ENCODE results near the gene NAPEPLD. TPM values are rescaled to one million over a fixed set of nuclear protein-coding genes. Genes with fewer than 3 reads are reported as not detected.

The NAPEPLD gene
- total RNA-seq, 1 experiment from 2014 or later: 7.5 TPM

DNA sequence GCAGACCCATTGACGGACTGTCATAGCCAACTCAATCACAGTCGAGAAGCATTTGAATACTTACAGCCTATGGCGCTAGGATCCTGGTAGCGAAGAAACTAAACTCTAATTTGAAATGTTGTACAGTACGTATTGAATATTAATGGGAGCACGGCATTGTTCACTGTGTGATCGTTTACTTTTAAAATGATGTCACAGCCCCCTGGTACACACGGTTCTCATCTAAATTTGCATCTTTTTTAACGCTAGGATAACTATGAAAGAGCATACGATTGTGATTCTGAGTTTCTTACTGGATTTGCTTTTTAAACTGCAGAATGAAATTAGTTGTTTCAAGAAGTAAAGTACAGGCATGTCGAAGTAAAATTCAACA lies 895 bp upstream of the NAPEPLD start:
- peak overlapping the region; percentile 61 for H3K27ac Mint-ChIP-seq
- peak overlapping the region; percentile 62 for H3K4me3 Mint-ChIP-seq
- CTCF ChIA-PET: no interaction called here
- H3K27me3 Mint-ChIP-seq (ENCODE audit: low read depth): peaks cover 22% of the 10 kb centered on the region
- peaks cover 5% of the 10 kb centered on the region; the same call in 1 of the 2 replicates for H3K9me3 Mint-ChIP-seq
- POLR2A ChIA-PET: no interaction called here
- peaks cover 39% of the 10 kb centered on the region for H3K4me1 Mint-ChIP-seq
- peaks cover 2% of the 10 kb centered on the region for H3K36me3 Mint-ChIP-seq
- TF ChIP-seq RORB (CRISPR knock-in tag; IDR thresholded peaks at IDR 0.05) (no peak), MAX (CRISPR knock-in tag; IDR thresholded peaks at IDR 0.05) (peak; percentile 56; the same call in 1 of the 2 replicates), ZNF671 (CRISPR knock-in tag; IDR thresholded peaks at IDR 0.05) (no peak), ZBTB43 (CRISPR knock-in tag; IDR thresholded peaks at IDR 0.05) (0 out of 2 replicates have a peak, but pooled peaks have one; percentile 1), NFE2L1 (CRISPR knock-in tag; IDR thresholded peaks at IDR 0.05) (no peak), TP53 (CRISPR knock-in tag; IDR thresholded peaks at IDR 0.05) (no peak), MYBL2 (CRISPR knock-in tag; IDR thresholded peaks at IDR 0.05) (no peak)
- TF ChIP-seq, protein P1, sequence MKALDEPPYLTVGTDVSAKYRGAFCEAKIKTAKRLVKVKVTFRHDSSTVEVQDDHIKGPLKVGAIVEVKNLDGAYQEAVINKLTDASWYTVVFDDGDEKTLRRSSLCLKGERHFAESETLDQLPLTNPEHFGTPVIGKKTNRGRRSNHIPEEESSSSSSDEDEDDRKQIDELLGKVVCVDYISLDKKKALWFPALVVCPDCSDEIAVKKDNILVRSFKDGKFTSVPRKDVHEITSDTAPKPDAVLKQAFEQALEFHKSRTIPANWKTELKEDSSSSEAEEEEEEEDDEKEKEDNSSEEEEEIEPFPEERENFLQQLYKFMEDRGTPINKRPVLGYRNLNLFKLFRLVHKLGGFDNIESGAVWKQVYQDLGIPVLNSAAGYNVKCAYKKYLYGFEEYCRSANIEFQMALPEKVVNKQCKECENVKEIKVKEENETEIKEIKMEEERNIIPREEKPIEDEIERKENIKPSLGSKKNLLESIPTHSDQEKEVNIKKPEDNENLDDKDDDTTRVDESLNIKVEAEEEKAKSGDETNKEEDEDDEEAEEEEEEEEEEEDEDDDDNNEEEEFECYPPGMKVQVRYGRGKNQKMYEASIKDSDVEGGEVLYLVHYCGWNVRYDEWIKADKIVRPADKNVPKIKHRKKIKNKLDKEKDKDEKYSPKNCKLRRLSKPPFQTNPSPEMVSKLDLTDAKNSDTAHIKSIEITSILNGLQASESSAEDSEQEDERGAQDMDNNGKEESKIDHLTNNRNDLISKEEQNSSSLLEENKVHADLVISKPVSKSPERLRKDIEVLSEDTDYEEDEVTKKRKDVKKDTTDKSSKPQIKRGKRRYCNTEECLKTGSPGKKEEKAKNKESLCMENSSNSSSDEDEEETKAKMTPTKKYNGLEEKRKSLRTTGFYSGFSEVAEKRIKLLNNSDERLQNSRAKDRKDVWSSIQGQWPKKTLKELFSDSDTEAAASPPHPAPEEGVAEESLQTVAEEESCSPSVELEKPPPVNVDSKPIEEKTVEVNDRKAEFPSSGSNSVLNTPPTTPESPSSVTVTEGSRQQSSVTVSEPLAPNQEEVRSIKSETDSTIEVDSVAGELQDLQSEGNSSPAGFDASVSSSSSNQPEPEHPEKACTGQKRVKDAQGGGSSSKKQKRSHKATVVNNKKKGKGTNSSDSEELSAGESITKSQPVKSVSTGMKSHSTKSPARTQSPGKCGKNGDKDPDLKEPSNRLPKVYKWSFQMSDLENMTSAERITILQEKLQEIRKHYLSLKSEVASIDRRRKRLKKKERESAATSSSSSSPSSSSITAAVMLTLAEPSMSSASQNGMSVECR (CRISPR knock-in tag; IDR thresholded peaks at IDR 0.05; ENCODE audit: borderline replicate concordance): no peak
- TF ChIP-seq, protein P2, sequence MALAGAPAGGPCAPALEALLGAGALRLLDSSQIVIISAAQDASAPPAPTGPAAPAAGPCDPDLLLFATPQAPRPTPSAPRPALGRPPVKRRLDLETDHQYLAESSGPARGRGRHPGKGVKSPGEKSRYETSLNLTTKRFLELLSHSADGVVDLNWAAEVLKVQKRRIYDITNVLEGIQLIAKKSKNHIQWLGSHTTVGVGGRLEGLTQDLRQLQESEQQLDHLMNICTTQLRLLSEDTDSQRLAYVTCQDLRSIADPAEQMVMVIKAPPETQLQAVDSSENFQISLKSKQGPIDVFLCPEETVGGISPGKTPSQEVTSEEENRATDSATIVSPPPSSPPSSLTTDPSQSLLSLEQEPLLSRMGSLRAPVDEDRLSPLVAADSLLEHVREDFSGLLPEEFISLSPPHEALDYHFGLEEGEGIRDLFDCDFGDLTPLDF (CRISPR knock-in tag; IDR thresholded peaks at IDR 0.05): no peak
- no peak for DNase-seq (ENCODE audit: low spot score)
- ATAC-seq: no peak; the same call in 1 of the 2 replicates

GRCh38 chr7:103148131-103148993 lies 537 bp downstream of the NAPEPLD start:
- H3K27ac Mint-ChIP-seq: peak overlapping the region; percentile 94
- ATAC-seq (no peak), DNase-seq (ENCODE audit: low spot score) (no peak)
- H3K4me3 Mint-ChIP-seq: peak overlapping the region; percentile 93
- H3K27me3 Mint-ChIP-seq (ENCODE audit: low read depth): peaks cover 22% of the 10 kb centered on the region
- H3K9me3 Mint-ChIP-seq: peaks cover 5% of the 10 kb centered on the region; the same call in 1 of the 2 replicates
- peaks cover 2% of the 10 kb centered on the region for H3K36me3 Mint-ChIP-seq
- CTCF ChIA-PET: interaction anchor here (1.0 kb wide), 1 partner anchor 390 kb away, joined by 5 read pairs; no protein-coding TSS in a partner anchor
- POLR2A ChIA-PET: interaction anchor here (0.6 to 1.1 kb wide), 2 partner anchors 8 to 400 kb away, joined by 3 to 5 read pairs; partner anchors contain the start of gene FAM185A
- peaks cover 33% of the 10 kb centered on the region for H3K4me1 Mint-ChIP-seq
- no peak for TF ChIP-seq FOXP4 (CRISPR knock-in tag; IDR thresholded peaks at IDR 0.05)
- TF ChIP-seq ZNF396 (CRISPR knock-in tag; IDR thresholded peaks at IDR 0.05; ENCODE audit: borderline replicate concordance): no peak
- no peak for TF ChIP-seq TEAD1 (CRISPR knock-in tag; IDR thresholded peaks at IDR 0.05)
- no peak for TF ChIP-seq JAZF1 (CRISPR knock-in tag; IDR thresholded peaks at IDR 0.05)
- TF ChIP-seq, protein P3, sequence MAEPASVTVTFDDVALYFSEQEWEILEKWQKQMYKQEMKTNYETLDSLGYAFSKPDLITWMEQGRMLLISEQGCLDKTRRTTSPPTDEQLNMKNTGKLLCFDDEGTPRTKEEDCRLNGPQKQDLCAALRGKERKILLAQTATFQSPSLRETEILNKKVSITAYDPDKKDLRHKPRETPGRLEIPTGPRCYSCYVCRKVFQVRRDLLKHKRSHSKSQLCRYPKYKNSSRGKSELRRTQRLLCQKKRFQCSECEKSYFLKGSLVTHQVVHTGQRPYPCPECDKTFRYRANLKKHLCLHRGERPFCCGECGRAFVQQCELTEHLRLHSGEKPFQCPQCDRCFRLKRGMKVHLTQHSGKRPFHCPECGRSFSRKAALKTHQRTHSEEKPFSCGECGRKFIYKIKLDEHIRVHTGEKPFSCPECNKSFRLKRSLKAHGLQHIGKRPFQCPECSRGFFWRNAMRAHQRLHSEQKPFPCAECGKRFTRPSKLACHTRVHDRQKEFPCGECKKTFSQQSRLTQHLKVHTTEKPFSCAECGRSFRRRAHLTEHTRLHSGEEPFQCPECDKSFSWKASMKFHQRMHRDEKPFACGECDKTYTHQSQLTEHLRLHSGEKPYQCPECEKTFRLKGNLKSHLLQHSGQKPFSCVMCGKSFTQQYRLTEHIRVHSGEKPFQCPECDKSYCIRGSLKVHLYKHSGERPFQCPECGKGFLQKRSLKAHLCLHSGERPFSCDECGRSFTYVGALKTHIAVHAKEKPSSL (CRISPR knock-in tag; conservative IDR thresholded peaks at IDR 0.05): no peak
- TF ChIP-seq PRRX2 (CRISPR knock-in tag; IDR thresholded peaks at IDR 0.05): no peak
- no peak for TF ChIP-seq FOXP1 (CRISPR knock-in tag; IDR thresholded peaks at IDR 0.05; ENCODE audit: borderline replicate concordance)
- no peak for TF ChIP-seq ATF6 (CRISPR knock-in tag; IDR thresholded peaks at IDR 0.05)
- TF ChIP-seq FOXJ3 (CRISPR knock-in tag; IDR thresholded peaks at IDR 0.05; ENCODE audit: borderline replicate concordance): no peak
- TF ChIP-seq ZNF219 (CRISPR knock-in tag; IDR thresholded peaks at IDR 0.05; ENCODE audit: borderline replicate concordance): no peak
